ENCODE results near the gene ZC3H12C. TPM values are rescaled to one million over a fixed set of nuclear protein-coding genes. Genes with fewer than 3 reads are reported as not detected.

ZC3H12C gene
- total and polyA plus RNA-seq, 4 donors = 1.1 to 17.9 (median 9.6) TPM

DNA sequence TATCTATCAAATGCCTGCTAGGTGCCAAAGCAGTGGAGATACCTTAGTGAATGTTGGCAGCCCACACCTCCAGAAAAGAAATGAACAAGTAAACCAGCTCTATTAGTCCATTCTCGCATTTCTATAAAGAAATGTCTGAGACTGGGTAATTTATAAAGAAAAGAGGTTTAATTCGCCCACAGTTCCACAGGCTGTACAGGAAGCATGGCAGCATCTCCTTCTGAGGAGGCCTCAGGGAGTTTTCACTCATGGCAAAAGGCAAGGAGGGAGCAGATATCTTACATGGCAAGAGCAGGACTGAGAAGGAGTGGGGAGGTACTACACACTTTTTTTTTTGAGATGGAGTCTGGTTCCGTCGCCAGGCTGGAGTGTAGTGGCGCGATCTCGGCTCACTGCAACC, 18.7 kb upstream of the ZC3H12C start:
- peaks cover 0 to 2% of the 10 kb centered on the region in 2 donors for H3K27me3 ChIP-seq (ENCODE audit: control insufficient read depth in 1 of 2, insufficient read depth in 2 of 2, low read length in 1 of 2)
- H3K4me3 ChIP-seq (ENCODE audit: low read length in 2 of 2) = no peak overlapping the region
- ATAC-seq (ENCODE audit: low FRiP score) (no peak), DNase-seq (no peak)
- H3K9me3 ChIP-seq (ENCODE audit: control insufficient read depth, low read length) = peaks cover 5% of the 10 kb centered on the region
- H3K36me3 ChIP-seq (ENCODE audit: control insufficient read depth in 1 of 2, insufficient read depth in 2 of 2, low read length in 1 of 2) = no peaks in the 10 kb centered on the region
- H3K4me1 ChIP-seq (ENCODE audit: control insufficient read depth in 1 of 2, insufficient read depth in 2 of 2, low read length in 2 of 2) = no peaks in the 10 kb centered on the region
- H3K27ac ChIP-seq (ENCODE audit: low read depth in 1 of 2, low read length in 2 of 2) = no peak overlapping the region
- intact Hi-C loops (cut with DNase I) = no loop called here
- WGBS, 2 donors = 91 to 97% methylated on average over 7 of the region's 7 CpGs

DNA sequence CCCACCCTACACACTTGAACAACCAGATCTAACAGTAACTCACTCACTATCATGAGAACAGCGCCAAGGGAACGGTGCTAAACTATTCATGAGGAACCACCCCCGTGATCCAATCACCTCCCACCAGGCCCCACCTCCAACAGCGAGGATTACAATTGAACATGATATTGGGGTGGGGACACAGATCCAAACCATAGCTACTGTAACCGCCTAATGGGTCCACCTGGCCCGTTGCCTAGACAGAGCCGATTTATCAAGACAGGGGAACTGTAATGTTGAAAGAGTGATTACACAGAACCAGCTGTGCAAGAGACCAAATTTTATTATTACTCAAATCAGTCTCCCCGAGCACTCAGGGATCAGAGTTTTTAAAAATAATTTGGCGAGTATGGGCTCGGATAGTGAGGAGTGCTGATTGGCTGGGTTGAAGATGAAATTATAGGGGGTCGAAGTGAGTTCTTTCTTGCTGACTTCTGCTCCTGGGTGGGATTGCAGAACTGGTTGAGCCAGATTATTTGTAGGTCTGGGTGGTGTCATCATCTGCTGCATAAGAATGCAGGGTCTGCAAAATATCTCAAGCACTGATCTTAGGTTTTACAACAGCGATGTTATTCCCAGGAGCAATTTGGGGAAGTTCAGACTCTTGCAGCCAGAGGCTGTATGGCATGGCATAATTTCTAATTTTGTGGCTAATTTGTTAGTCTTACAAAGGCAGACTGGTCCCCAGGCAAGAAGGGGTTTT, 17.9 kb upstream of the ZC3H12C start:
- intact Hi-C loops (cut with DNase I) = no loop called here
- no peak for ATAC-seq (ENCODE audit: low FRiP score)
- H3K27ac ChIP-seq (ENCODE audit: low read depth in 1 of 2, low read length in 2 of 2) = no peak overlapping the region

DNA sequence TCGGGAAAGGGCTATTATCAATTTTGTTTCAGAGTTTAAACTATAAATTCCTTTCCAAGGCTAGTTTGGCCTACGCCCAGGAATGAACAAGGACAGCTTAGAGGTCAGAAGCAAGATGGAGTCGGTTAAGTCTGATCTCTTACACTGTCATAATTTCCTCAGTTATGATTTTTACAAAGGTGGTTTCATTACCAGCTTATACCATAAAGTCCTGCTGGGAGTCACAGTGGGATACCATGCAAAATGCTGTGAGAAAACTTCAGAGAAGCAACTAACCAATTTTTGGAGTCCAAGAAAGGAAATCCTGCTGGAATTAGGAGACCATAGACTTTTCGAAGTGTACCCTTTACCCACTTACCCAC, 17.4 kb upstream of the ZC3H12C start:
- Histone ChIP-seq H3K27ac (ENCODE audit: low read depth in 1 of 2, low read length in 2 of 2) (no peak overlapping the region), H3K9me3 (ENCODE audit: control insufficient read depth, low read length) (peaks cover 6% of the 10 kb centered on the region), H3K27me3 (ENCODE audit: control insufficient read depth in 1 of 2, insufficient read depth in 2 of 2, low read length in 1 of 2) (peaks cover 0 to 2% of the 10 kb centered on the region in 2 donors), H3K4me1 (ENCODE audit: control insufficient read depth in 1 of 2, insufficient read depth in 2 of 2, low read length in 2 of 2) (no peaks in the 10 kb centered on the region), H3K4me3 (ENCODE audit: low read length in 2 of 2) (no peak overlapping the region), H3K36me3 (ENCODE audit: control insufficient read depth in 1 of 2, insufficient read depth in 2 of 2, low read length in 1 of 2) (no peaks in the 10 kb centered on the region)
- intact Hi-C loops (cut with DNase I) = no loop called here
- DNase-seq = no peak
- no peak for ATAC-seq (ENCODE audit: low FRiP score)
- WGBS, 2 donors = 66 to 78% methylated on average over 4 of the region's 4 CpGs

More for the DNA sequence above, 17.9 kb upstream of the ZC3H12C start:
- H3K36me3 ChIP-seq (ENCODE audit: control insufficient read depth in 1 of 2, insufficient read depth in 2 of 2, low read length in 1 of 2) = no peaks in the 10 kb centered on the region
- 68 to 71% methylated on average over 12 of the region's 12 CpGs for WGBS, 2 donors
- no peak for DNase-seq
- H3K4me1 ChIP-seq (ENCODE audit: control insufficient read depth in 1 of 2, insufficient read depth in 2 of 2, low read length in 2 of 2) = no peaks in the 10 kb centered on the region
- H3K9me3 ChIP-seq (ENCODE audit: control insufficient read depth, low read length) = peaks cover 6% of the 10 kb centered on the region
- peaks cover 0 to 2% of the 10 kb centered on the region in 2 donors for H3K27me3 ChIP-seq (ENCODE audit: control insufficient read depth in 1 of 2, insufficient read depth in 2 of 2, low read length in 1 of 2)
- no peak overlapping the region for H3K4me3 ChIP-seq (ENCODE audit: low read length in 2 of 2)

DNA sequence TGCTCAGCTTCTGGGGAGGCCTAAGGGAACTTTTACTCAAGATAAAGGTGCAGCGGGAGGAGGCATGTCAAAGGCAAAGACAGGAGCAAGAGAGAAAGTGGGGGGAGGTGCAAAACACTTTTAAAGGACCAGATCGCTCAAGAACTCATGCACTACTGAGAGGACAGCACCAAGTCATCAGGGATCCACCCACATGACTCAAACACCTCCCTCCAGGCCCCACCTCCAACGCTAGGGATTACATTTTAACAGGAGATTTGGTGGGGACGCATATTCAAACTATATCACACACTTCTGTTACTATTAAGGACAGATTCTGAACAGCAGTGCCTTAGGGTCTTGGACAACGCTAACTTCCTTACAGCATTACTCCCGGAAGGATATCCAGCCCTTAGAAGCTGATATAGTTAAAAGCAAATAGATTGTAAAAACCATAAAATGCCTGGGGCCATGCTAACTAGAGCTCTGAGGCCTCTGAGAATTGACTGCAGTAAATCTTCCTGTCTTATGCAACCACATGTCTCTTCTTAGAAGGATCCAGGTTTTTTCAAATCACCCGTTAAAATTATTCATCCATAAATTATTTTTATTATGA, 16.7 kb upstream of the ZC3H12C start:
- Histone ChIP-seq H3K9me3 (ENCODE audit: control insufficient read depth, low read length) (peaks cover 6% of the 10 kb centered on the region), H3K27ac (ENCODE audit: low read depth in 1 of 2, low read length in 2 of 2) (no peak overlapping the region), H3K36me3 (ENCODE audit: control insufficient read depth in 1 of 2, insufficient read depth in 2 of 2, low read length in 1 of 2) (no peaks in the 10 kb centered on the region), H3K4me3 (ENCODE audit: low read length in 2 of 2) (no peak overlapping the region), H3K4me1 (ENCODE audit: control insufficient read depth in 1 of 2, insufficient read depth in 2 of 2, low read length in 2 of 2) (no peaks in the 10 kb centered on the region), H3K27me3 (ENCODE audit: control insufficient read depth in 1 of 2, insufficient read depth in 2 of 2, low read length in 1 of 2) (peaks cover 0 to 2% of the 10 kb centered on the region in 2 donors)
- intact Hi-C loops (cut with DNase I) = no loop called here
- ATAC-seq (ENCODE audit: low FRiP score) (no peak), DNase-seq (no peak)
- 42 to 51% methylated on average over 7 of the region's 7 CpGs for WGBS, 2 donors

DNA sequence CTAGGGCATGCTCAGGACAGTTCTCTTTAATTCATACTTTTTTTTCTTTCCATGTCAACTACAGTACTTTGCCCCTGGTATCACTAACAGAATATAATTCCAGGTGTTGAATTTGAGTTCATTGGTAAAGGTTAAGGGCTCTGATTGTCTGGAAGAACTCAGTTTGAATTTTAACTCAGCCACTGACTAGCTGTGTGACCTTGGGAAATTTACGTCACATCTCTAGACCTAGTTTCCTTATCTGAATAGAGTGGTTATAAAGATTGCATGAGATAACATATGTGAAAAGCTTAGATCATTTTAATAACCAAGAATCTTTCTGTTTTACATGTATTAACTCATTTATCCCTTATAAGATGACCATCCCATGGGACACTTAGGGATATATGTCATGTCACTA, 15.8 kb upstream of the ZC3H12C start:
- WGBS, 2 donors = 87 to 94% methylated on average over 1 of the region's 1 CpG
- H3K36me3 ChIP-seq (ENCODE audit: control insufficient read depth in 1 of 2, insufficient read depth in 2 of 2, low read length in 1 of 2) = no peaks in the 10 kb centered on the region
- H3K4me3 ChIP-seq (ENCODE audit: low read length in 2 of 2) = no peak overlapping the region
- intact Hi-C loops (cut with DNase I) = no loop called here
- no peak for DNase-seq
- H3K4me1 ChIP-seq (ENCODE audit: control insufficient read depth in 1 of 2, insufficient read depth in 2 of 2, low read length in 2 of 2) = no peaks in the 10 kb centered on the region
- peaks cover 0 to 2% of the 10 kb centered on the region in 2 donors for H3K27me3 ChIP-seq (ENCODE audit: control insufficient read depth in 1 of 2, insufficient read depth in 2 of 2, low read length in 1 of 2)
- ATAC-seq (ENCODE audit: low FRiP score) = no peak
- H3K27ac ChIP-seq (ENCODE audit: low read depth in 1 of 2, low read length in 2 of 2) = no peak overlapping the region
- H3K9me3 ChIP-seq (ENCODE audit: control insufficient read depth, low read length) = peaks cover 6% of the 10 kb centered on the region

DNA sequence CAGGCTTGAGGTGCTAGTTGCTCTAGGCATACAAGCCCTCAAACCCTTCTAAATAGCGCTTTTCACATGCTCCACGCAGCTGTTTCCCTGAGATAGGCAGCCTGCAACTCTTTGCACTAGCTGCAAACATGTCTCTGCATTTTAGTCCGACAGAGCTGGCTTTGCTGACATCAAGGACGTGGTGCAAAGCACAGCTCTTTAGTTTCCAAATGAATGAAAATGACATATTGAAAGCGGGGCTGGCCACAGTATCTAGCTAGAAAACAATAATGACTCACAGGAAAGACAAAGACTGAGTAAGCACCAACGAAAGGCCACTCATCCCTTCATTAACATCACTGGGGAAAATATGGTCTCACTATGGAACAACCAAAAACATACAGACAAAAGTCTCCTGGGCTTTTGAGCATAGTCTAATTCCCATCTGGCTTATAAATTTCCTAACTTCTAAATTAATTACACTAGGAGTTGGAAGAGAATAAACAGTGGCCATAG, 15.3 kb upstream of the ZC3H12C start:
- DNase-seq (no peak), ATAC-seq (ENCODE audit: low FRiP score) (no peak)
- no peaks in the 10 kb centered on the region for H3K4me1 ChIP-seq (ENCODE audit: control insufficient read depth in 1 of 2, insufficient read depth in 2 of 2, low read length in 2 of 2)
- H3K27me3 ChIP-seq (ENCODE audit: control insufficient read depth in 1 of 2, insufficient read depth in 2 of 2, low read length in 1 of 2) = peaks cover 0 to 2% of the 10 kb centered on the region in 2 donors
- intact Hi-C loops (cut with DNase I) = no loop called here
- no peak overlapping the region for H3K27ac ChIP-seq (ENCODE audit: low read depth in 1 of 2, low read length in 2 of 2)
- no peaks in the 10 kb centered on the region for H3K36me3 ChIP-seq (ENCODE audit: control insufficient read depth in 1 of 2, insufficient read depth in 2 of 2, low read length in 1 of 2)
- peaks cover 6% of the 10 kb centered on the region for H3K9me3 ChIP-seq (ENCODE audit: control insufficient read depth, low read length)
- no peak overlapping the region for H3K4me3 ChIP-seq (ENCODE audit: low read length in 2 of 2)
- 52 to 57% methylated on average over 6 of the region's 6 CpGs for WGBS, 2 donors

DNA sequence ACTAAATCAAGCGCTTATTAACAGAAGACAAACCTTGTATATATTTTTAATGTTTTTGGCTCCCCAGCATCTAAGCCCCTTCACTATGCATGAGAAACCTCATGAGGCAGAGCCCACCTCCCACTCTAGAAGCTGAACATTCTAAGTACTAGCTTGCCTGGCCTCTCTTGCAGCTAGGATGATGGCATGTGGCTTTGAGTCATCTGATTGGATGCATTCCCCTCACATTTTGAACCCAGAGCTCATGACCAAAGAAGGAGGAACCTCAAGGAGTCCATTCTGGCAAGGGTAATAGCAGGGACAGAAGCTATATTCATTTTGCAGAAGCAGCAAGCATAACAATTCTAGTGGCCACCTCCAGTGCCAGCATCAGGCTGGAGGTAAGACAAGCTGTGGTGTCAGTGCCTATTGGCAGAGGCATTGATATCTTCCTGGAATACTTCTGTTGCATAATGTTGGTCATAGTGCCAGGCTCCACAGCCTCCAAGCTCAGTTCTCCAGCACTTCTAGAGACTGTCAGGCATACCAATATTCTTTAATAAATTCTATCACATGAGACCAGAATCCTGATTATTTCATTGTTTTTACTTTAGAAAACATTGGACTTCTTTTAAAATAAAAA, 14.2 kb upstream of the ZC3H12C start:
- no peak overlapping the region for H3K27ac ChIP-seq (ENCODE audit: low read depth in 1 of 2, low read length in 2 of 2)
- no peaks in the 10 kb centered on the region for H3K36me3 ChIP-seq (ENCODE audit: control insufficient read depth in 1 of 2, insufficient read depth in 2 of 2, low read length in 1 of 2)
- H3K27me3 ChIP-seq (ENCODE audit: control insufficient read depth in 1 of 2, insufficient read depth in 2 of 2, low read length in 1 of 2) = no peaks in the 10 kb centered on the region
- intact Hi-C loops (cut with DNase I) = no loop called here
- ATAC-seq (ENCODE audit: low FRiP score) = no peak
- WGBS, 2 donors = 96 to 100% methylated on average over 1 of the region's 1 CpG
- H3K4me1 ChIP-seq (ENCODE audit: control insufficient read depth in 1 of 2, insufficient read depth in 2 of 2, low read length in 2 of 2) = no peaks in the 10 kb centered on the region
- DNase-seq = no peak
- H3K9me3 ChIP-seq (ENCODE audit: control insufficient read depth, low read length) = peaks cover 6% of the 10 kb centered on the region
- H3K4me3 ChIP-seq (ENCODE audit: low read length in 2 of 2) = no peak overlapping the region

DNA sequence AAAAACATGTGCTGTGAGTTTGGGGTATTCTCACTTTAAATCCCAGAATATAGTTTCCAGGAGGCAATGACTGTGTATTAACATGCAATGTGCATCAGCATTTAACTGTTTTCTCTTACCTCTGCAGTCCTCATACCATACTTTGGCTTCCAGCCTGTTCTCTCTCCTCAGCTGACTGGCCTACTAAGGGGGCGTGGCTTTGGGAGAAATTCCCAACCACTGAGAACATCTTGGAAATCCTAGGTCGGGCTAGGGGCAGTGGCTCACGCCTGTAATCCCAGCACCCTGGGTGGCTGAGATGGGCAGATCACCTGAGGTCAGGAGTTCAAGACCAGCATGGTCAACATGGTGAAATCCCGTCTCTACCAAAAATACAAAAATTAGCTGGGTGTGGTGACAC, 13.5 kb upstream of the ZC3H12C start:
- H3K9me3 ChIP-seq (ENCODE audit: control insufficient read depth, low read length) = peaks cover 6% of the 10 kb centered on the region
- ATAC-seq (ENCODE audit: low FRiP score) (no peak), DNase-seq (no peak)
- intact Hi-C loops (cut with DNase I) = no loop called here
- no peaks in the 10 kb centered on the region for H3K36me3 ChIP-seq (ENCODE audit: control insufficient read depth in 1 of 2, insufficient read depth in 2 of 2, low read length in 1 of 2)
- H3K27ac ChIP-seq (ENCODE audit: low read depth in 1 of 2, low read length in 2 of 2) = no peak overlapping the region
- no peak overlapping the region for H3K4me3 ChIP-seq (ENCODE audit: low read length in 2 of 2)
- H3K4me1 ChIP-seq (ENCODE audit: control insufficient read depth in 1 of 2, insufficient read depth in 2 of 2, low read length in 2 of 2) = no peaks in the 10 kb centered on the region
- WGBS, 2 donors = 85 to 93% methylated on average over 4 of the region's 4 CpGs
- no peaks in the 10 kb centered on the region for H3K27me3 ChIP-seq (ENCODE audit: control insufficient read depth in 1 of 2, insufficient read depth in 2 of 2, low read length in 1 of 2)

Measured in aorta (tissue), 5 donors.